Mammary epithelial cell (primary cell): ENCODE data around the gene KLHL6.

ENCODE experiments used
- EZH2 ChIP-seq: IDR thresholded peaks from 2 replicates; pipeline ENCODE4 v1.6.1; 2012; ENCODE audit warnings: low read length, inconsistent platforms, borderline replicate concordance
- TF ChIP-seq, protein P1 (sequence below), 2 donors: IDR thresholded peaks in 1 of 2; conservative IDR thresholded peaks in 1 of 2; 2 replicates each; pipeline ENCODE4 v1.5.1; 2011 to 2012; ENCODE audit warnings: inconsistent platforms in 2 of 2, low read length in 2 of 2, mild to moderate bottlenecking in 2 of 2, control low read depth in 1 of 2, low read depth in 1 of 2; ENCODE audit not compliant: insufficient read depth in 1 of 2; ENCODE audit errors: extremely low read depth in 1 of 2

DNA sequence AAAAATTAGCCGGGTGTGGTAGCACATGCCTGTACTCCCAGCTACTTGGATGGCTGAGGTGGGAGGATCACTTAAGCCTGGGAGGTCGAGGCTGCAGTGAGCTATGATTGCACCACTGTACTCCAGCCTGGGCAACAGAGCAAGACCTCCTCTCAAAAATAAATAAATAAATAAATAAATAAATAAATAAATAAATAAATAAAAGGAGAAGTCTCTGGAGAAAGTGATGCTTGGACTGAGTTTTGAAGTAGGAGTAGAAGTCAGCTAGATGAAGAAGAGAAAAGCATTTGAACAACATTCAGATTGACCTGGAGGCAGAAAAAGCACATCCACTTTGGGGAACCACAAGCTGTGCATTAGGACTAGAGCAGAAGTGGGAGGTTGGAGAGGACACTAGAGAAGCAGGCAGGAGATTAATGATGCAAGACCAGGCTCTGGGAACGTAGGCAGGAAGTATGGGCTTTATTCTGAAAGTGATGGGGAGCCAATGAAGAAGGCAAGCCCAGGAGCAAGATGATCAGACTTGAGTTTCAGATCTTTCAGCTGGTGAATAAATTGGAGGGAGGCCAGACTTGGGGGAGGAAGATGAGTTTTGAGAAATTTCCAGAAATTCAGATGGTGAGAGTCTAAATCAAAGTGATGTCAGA, 48.7 kb downstream of the KLHL6 start:
- TF ChIP-seq, protein P1, sequence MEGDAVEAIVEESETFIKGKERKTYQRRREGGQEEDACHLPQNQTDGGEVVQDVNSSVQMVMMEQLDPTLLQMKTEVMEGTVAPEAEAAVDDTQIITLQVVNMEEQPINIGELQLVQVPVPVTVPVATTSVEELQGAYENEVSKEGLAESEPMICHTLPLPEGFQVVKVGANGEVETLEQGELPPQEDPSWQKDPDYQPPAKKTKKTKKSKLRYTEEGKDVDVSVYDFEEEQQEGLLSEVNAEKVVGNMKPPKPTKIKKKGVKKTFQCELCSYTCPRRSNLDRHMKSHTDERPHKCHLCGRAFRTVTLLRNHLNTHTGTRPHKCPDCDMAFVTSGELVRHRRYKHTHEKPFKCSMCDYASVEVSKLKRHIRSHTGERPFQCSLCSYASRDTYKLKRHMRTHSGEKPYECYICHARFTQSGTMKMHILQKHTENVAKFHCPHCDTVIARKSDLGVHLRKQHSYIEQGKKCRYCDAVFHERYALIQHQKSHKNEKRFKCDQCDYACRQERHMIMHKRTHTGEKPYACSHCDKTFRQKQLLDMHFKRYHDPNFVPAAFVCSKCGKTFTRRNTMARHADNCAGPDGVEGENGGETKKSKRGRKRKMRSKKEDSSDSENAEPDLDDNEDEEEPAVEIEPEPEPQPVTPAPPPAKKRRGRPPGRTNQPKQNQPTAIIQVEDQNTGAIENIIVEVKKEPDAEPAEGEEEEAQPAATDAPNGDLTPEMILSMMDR (conservative IDR thresholded peaks at IDR 0.05 in 1 of 2, IDR thresholded peaks at IDR 0.05 in 1 of 2; ENCODE audit: extremely low read depth in 1 of 2, insufficient read depth in 1 of 2, low read depth in 1 of 2, low read length in 2 of 2), result no peak
- TF ChIP-seq EZH2, result no peak
